WTC11 (cell line): ENCODE data around the gene TRPM2. TPM values are rescaled to one million over a fixed set of nuclear protein-coding genes. Genes with fewer than 3 reads are reported as not detected.

ENCODE experiments used
- ATAC-seq: fragments of 200-7000 bp; cut with Tn5 transposase; 2 replicates; pipeline ENCODE4 v1.10.0; 2021; ENCODE audit warnings: mild to moderate bottlenecking, moderate library complexity
- CTCF ChIA-PET: fragments of 300-600 bp; sonication (Branson Sonifier 250); formaldehyde crosslinking; loops from one replicate; lab custom pipeline; 2021; ENCODE audit warnings: antibody characterized with exemption; lab: Charles Lee
- POLR2A ChIA-PET: fragments of 350-600 bp; sonication (Branson Sonifier 250); formaldehyde crosslinking; loops from one replicate; lab custom pipeline; 2021; ENCODE audit warnings: antibody characterized with exemption; lab: Charles Lee
- DNase-seq: peaks from one replicate; pipeline ENCODE4 v3.0.0; 2021; ENCODE audit warnings: low spot score
- H3K27ac Mint-ChIP-seq: 2 replicates; pipeline ENCODE4 v1.8.0; 2021; ENCODE audit warnings: mixed read lengths
- H3K27me3 Mint-ChIP-seq: 2 replicates; pipeline ENCODE4 v1.8.0; 2021; ENCODE audit warnings: low read depth, mild to moderate bottlenecking, moderate library complexity, mixed read lengths
- H3K36me3 Mint-ChIP-seq: 2 replicates; pipeline ENCODE4 v1.8.0; 2021; ENCODE audit warnings: mixed read lengths
- H3K4me1 Mint-ChIP-seq: 2 replicates; pipeline ENCODE4 v1.8.0; 2022; ENCODE audit warnings: mixed read lengths
- H3K4me3 Mint-ChIP-seq: 2 replicates; pipeline ENCODE4 v1.8.0; 2021; ENCODE audit warnings: mild to moderate bottlenecking, moderate library complexity, mixed read lengths
- H3K9me3 Mint-ChIP-seq: 2 replicates; pipeline ENCODE4 v1.8.0; 2021; ENCODE audit warnings: mixed read lengths
- AFF4 ChIP-seq: sonication (generic); formaldehyde crosslinking; IDR thresholded peaks from 2 replicates; pipeline ENCODE4 v1.8.1; 2023; ENCODE audit warnings: mild to moderate bottlenecking, missing genetic modification reagents, borderline replicate concordance
- CDX4 ChIP-seq: fragments of 250-450 bp; sonication (Bioruptor Pico); IDR thresholded peaks from 2 replicates; pipeline ENCODE4 v1.9.0; 2021; ENCODE audit warnings: moderate library complexity, mild to moderate bottlenecking, inconsistent platforms, borderline replicate concordance
- E2F4 ChIP-seq: sonication (generic); formaldehyde crosslinking; IDR thresholded peaks from 2 replicates; pipeline ENCODE4 v1.8.1; 2022; ENCODE audit warnings: low read depth, mild to moderate bottlenecking, moderate library complexity, missing genetic modification reagents, borderline replicate concordance
- EMX1 ChIP-seq: fragments of 250-450 bp; sonication (Bioruptor Pico); IDR thresholded peaks from 2 replicates; pipeline ENCODE4 v1.8.0; 2021; ENCODE audit warnings: mild to moderate bottlenecking
- ERG ChIP-seq: fragments of 250-450 bp; sonication (Bioruptor Pico); IDR thresholded peaks from 2 replicates; pipeline ENCODE4 v1.8.0; 2021; ENCODE audit warnings: mild to moderate bottlenecking
- FOXK1 ChIP-seq: sonication (generic); formaldehyde crosslinking; IDR thresholded peaks from 2 replicates; pipeline ENCODE4 v1.8.0; 2022; ENCODE audit warnings: mild to moderate bottlenecking, moderate library complexity, missing genetic modification reagents
- FOXP1 ChIP-seq: sonication (generic); formaldehyde crosslinking; IDR thresholded peaks from 2 replicates; pipeline ENCODE4 v1.8.0; 2022; ENCODE audit warnings: missing genetic modification reagents, mild to moderate bottlenecking, moderate library complexity, borderline replicate concordance
- IRF2 ChIP-seq: sonication (generic); formaldehyde crosslinking; IDR thresholded peaks from 2 replicates; pipeline ENCODE4 v1.8.0; 2022; ENCODE audit warnings: low read depth, missing genetic modification reagents, borderline replicate concordance
- JAZF1 ChIP-seq: fragments of 250-450 bp; sonication (Bioruptor Pico); IDR thresholded peaks from 2 replicates; pipeline ENCODE4 v1.9.0; 2021; ENCODE audit warnings: moderate library complexity, mild to moderate bottlenecking, inconsistent platforms
- JUN ChIP-seq: sonication (generic); formaldehyde crosslinking; IDR thresholded peaks from 2 replicates; pipeline ENCODE4 v1.8.0; 2023; ENCODE audit warnings: mild to moderate bottlenecking, missing genetic modification reagents
- KAT7 ChIP-seq: sonication (generic); formaldehyde crosslinking; IDR thresholded peaks from 2 replicates; pipeline ENCODE4 v1.8.1; 2023; ENCODE audit warnings: missing genetic modification reagents, mild to moderate bottlenecking, borderline replicate concordance
- MYBL2 ChIP-seq: sonication (generic); formaldehyde crosslinking; IDR thresholded peaks from 2 replicates; pipeline ENCODE4 v1.8.1; 2023; ENCODE audit warnings: mild to moderate bottlenecking, moderate library complexity, missing genetic modification reagents
- PRDM15 ChIP-seq: sonication (generic); formaldehyde crosslinking; IDR thresholded peaks from 2 replicates; pipeline ENCODE4 v1.8.0; 2022; ENCODE audit warnings: missing genetic modification reagents
- RELA ChIP-seq: sonication (generic); formaldehyde crosslinking; IDR thresholded peaks from 2 replicates; pipeline ENCODE4 v1.8.1; 2022; ENCODE audit warnings: missing genetic modification reagents, mild to moderate bottlenecking, borderline replicate concordance
- RORB ChIP-seq: fragments of 250-450 bp; sonication (Bioruptor Pico); IDR thresholded peaks from 2 replicates; pipeline ENCODE4 v1.9.0; 2021; ENCODE audit warnings: mild to moderate bottlenecking
- SMAD3 ChIP-seq: sonication (generic); formaldehyde crosslinking; IDR thresholded peaks from 2 replicates; pipeline ENCODE4 v1.8.0; 2022; ENCODE audit warnings: missing genetic modification reagents, mild to moderate bottlenecking, borderline replicate concordance
- SOX15 ChIP-seq: fragments of 250-450 bp; sonication (Bioruptor Pico); IDR thresholded peaks from 2 replicates; pipeline ENCODE4 v1.9.0; 2021; ENCODE audit warnings: mild to moderate bottlenecking
- TCF7 ChIP-seq: sonication (generic); formaldehyde crosslinking; IDR thresholded peaks from 2 replicates; pipeline ENCODE4 v1.8.0; 2022; ENCODE audit warnings: mild to moderate bottlenecking, low read depth, missing genetic modification reagents, moderate library complexity
- USF2 ChIP-seq: sonication (generic); formaldehyde crosslinking; IDR thresholded peaks from 2 replicates; pipeline ENCODE4 v1.8.1; 2023; ENCODE audit warnings: mild to moderate bottlenecking, missing genetic modification reagents, moderate library complexity
- ZBTB21 ChIP-seq: sonication (generic); formaldehyde crosslinking; IDR thresholded peaks from 2 replicates; pipeline ENCODE4 v1.8.1; 2023; ENCODE audit warnings: mild to moderate bottlenecking, missing genetic modification reagents, borderline replicate concordance
- ZNF232 ChIP-seq: sonication (generic); formaldehyde crosslinking; IDR thresholded peaks from 2 replicates; pipeline ENCODE4 v1.8.0; 2022; ENCODE audit warnings: mild to moderate bottlenecking, missing genetic modification reagents
- ZNF317 ChIP-seq: sonication (generic); formaldehyde crosslinking; IDR thresholded peaks from 2 replicates; pipeline ENCODE4 v1.8.1; 2023; ENCODE audit warnings: low read depth, mild to moderate bottlenecking, moderate library complexity, missing genetic modification reagents, borderline replicate concordance
- total RNA-seq: library from RNA; stranded (reverse); gene quantifications from 3 replicates; pipeline ENCODE4 v1.2.3, GENCODE V29; 2021

Gene TRPM2
- total RNA-seq, 1 experiment from 2014 or later = 0.92 TPM

- ATAC-seq = no peak
- no peak for TF ChIP-seq ZNF317 (CRISPR knock-in tag)
- no peak for TF ChIP-seq SOX15 (CRISPR knock-in tag)
- TF ChIP-seq JAZF1 (CRISPR knock-in tag) = no peak
- TF ChIP-seq KAT7 = no peak
- no peak for TF ChIP-seq ERG
- TF ChIP-seq IRF2 = no peak
- TF ChIP-seq JUN (CRISPR knock-in tag) = no peak
- TF ChIP-seq RELA (CRISPR knock-in tag) = no peak
- TF ChIP-seq USF2 (CRISPR knock-in tag) = no peak
- no peak for TF ChIP-seq RORB (CRISPR knock-in tag)
- TF ChIP-seq PRDM15 (CRISPR knock-in tag) = no peak
- TF ChIP-seq AFF4 (CRISPR knock-in tag) = no peak
- no peak for TF ChIP-seq ZNF232 (CRISPR knock-in tag)
- TF ChIP-seq MYBL2 (CRISPR knock-in tag) = no peak
- TF ChIP-seq, all 79 proteins: peak for 0
- CTCF ChIA-PET = no interaction called here
- no peaks in the 10 kb centered on the region for H3K27me3 Mint-ChIP-seq
- DNase-seq = no peak
- H3K27ac Mint-ChIP-seq = no peak overlapping the region
- H3K4me3 Mint-ChIP-seq = no peak overlapping the region
- H3K9me3 Mint-ChIP-seq = no peaks in the 10 kb centered on the region
- POLR2A ChIA-PET = no interaction called here
- no peaks in the 10 kb centered on the region for H3K4me1 Mint-ChIP-seq
- H3K36me3 Mint-ChIP-seq = no peaks in the 10 kb centered on the region; the same call in 1 of the 2 replicates
These were observed 29.8 kb upstream of the TRPM2 start for GRCh38 chr21:44323591-44323990.

GRCh38 chr21:44324106-44324853 is 29.1 kb upstream of the TRPM2 start:
- ATAC-seq (no peak), DNase-seq (no peak)
- ChIA-PET POLR2A (no interaction called here), CTCF (no interaction called here)
- no peaks in the 10 kb centered on the region for H3K4me1 Mint-ChIP-seq
- TF ChIP-seq FOXK1 (CRISPR knock-in tag) (no peak), EMX1 (CRISPR knock-in tag) (no peak), FOXP1 (no peak), SMAD3 (CRISPR knock-in tag) (no peak), CDX4 (CRISPR knock-in tag) (no peak), TCF7 (CRISPR knock-in tag) (no peak), ZBTB21 (CRISPR knock-in tag) (no peak), E2F4 (CRISPR knock-in tag) (no peak)
- H3K4me3 Mint-ChIP-seq = no peak overlapping the region
- no peaks in the 10 kb centered on the region for H3K27me3 Mint-ChIP-seq
- no peaks in the 10 kb centered on the region; the same call in 1 of the 2 replicates for H3K36me3 Mint-ChIP-seq
- no peak overlapping the region for H3K27ac Mint-ChIP-seq
- no peaks in the 10 kb centered on the region for H3K9me3 Mint-ChIP-seq
